A673 (cell line): Measurements from ENCODE around the gene CDC20B.
A peak's percentile ranks its signal among the peaks of the same experiment; 100 is the strongest.

ENCODE experiments used
- CTCF ChIP-seq: fragments of 300-800, 200-600 bp; sonication (generic); conservative IDR thresholded peaks from 2 replicates; pipeline ENCODE4 v1.5.1; 2017; ENCODE audit warnings: low read depth, mild to moderate bottlenecking, antibody characterized with exemption, low read length, moderate library complexity, mixed read lengths
- EZH2 ChIP-seq: fragments of 200-600 bp; sonication (generic); IDR thresholded peaks from 2 replicates; pipeline ENCODE4 v1.6.1; 2017; ENCODE audit warnings: borderline replicate concordance, low read depth, mild to moderate bottlenecking, mixed read lengths, antibody characterized with exemption, low read length; ENCODE audit not compliant: poor library complexity, severe bottlenecking

GRCh38 chr5:55176176-55176818 is 3.3 kb upstream of the CDC20B start:
- TF ChIP-seq CTCF (0 out of 2 replicates have a peak, but pooled peaks have one; percentile 16), EZH2 (no peak)
